HG03196 (cell line): Measurements from ENCODE around the gene NISCH.
A peak's percentile ranks its signal among the peaks of the same experiment; 100 is the strongest.

Experiments
- ATAC-seq: cut with Tn5 transposase; IDR thresholded peaks from one replicate; pipeline ENCODE4 v1.9.1; 2021; ENCODE audit not compliant: unreplicated experiment

The NISCH gene

DNA sequence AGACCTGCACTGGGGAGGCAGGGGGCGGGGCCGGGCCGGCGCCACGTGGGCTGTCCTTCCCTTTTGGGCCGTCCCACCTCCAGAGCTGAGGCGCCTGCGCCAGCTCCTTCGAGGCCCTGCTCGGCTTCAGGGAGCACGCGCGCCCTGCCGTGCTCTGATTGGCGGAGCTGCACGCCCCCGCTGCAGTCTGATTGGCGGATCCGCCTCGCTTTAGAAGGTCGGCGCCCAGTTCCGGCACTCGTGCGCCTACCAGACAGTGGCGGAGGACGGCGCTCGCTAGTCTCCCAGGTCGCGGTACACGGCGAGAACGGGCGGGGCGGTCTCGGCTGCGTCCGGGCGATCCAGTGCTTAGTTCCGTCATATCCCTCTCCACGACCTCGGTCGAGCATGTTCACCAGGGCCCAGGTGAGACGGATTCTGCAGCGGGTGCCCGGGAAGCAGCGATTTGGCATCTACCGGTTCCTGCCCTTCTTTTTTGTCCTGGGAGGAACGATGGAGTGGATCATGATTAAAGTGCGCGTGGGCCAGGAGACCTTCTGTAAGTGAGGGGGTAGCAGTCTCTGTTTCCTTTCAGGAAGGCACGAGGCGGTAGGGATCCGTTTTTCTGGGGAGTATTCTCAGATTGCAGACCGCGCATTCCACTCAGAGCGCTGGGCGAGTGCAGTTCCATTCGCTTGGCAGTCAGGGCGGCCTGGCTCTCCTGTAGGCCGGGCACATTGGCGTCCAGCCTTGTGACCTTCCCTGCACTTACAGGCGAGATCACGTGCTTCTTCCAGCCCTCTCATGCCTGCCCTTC lies 81.2 kb downstream of the NISCH start, which contains the start of gene UQCC5:
UQCC5 (plus strand) TSS at position 237 of the 796 bp plus-strand sequence; CDS start at position 388, 151 bp downstream.
- peak; percentile 80 for ATAC-seq

DNA sequence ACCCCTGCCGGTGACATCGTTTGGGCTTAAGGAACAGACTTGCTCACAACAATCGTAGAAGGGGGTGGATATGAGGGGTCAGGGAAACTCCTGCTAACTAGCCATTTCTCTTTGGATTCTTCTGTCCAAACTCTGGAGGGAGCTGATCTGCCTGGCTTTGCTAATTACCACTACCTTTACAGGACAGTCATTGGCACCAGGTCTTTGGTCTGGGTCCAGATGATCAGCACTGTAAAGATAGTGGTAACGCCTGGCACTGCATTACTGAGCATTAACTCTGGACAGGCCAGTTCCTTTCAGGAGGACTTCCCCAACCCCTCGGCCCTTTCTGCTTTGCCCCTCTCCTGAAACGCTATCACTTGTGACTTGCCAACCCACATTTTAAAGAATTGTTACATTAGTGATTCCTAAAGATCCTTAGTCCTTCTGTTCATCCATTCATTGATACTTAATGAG lies 81.8 kb downstream of the NISCH start:
- ATAC-seq = no peak

- no peak for ATAC-seq
Observed at GRCh38 chr3:52537726-52538421, 82.5 kb downstream of the NISCH start.

GRCh38 chr3:52539010-52539653 lies 83.7 kb downstream of the NISCH start:
- no peak for ATAC-seq

GRCh38 chr3:52541050-52541449 lies 85.6 kb downstream of the NISCH start:
- ATAC-seq = no peak
